GM12873 (cell line): Measurements from ENCODE around the gene CRHR2.

Experiments
- CTCF ChIP-seq: IDR thresholded peaks from 2 replicates; pipeline ENCODE4 v1.5.1; 2012; ENCODE audit warnings: low read depth, mild to moderate bottlenecking, moderate library complexity, low read length, control low read depth; ENCODE audit not compliant: insufficient read depth; ENCODE audit errors: missing control alignments

Gene CRHR2

GRCh38 chr7:30658479-30659074 is 23.7 kb downstream of the CRHR2 start:
- no peak for TF ChIP-seq CTCF

- TF ChIP-seq CTCF: no peak
Observed at GRCh38 chr7:30657131-30657530, 25.1 kb downstream of the CRHR2 start.

- TF ChIP-seq CTCF: no peak
Observed at GRCh38 chr7:30656006-30656957, 26.0 kb downstream of the CRHR2 start.

GRCh38 chr7:30655096-30655970 is 26.9 kb downstream of the CRHR2 start:
- TF ChIP-seq CTCF: no peak

GRCh38 chr7:30654296-30655090 is 27.8 kb downstream of the CRHR2 start:
- TF ChIP-seq CTCF: no peak

GRCh38 chr7:30652698-30653641 is 29.3 kb downstream of the CRHR2 start:
- no peak for TF ChIP-seq CTCF
